OCI-LY3 (cell line): Measurements from ENCODE around the gene NUP62CL.

ENCODE experiments used
- CTCF ChIP-seq: fragments of 200-600, 300-600 bp; sonication (generic); IDR thresholded peaks from 2 replicates; pipeline ENCODE4 v1.5.1; 2014; ENCODE audit warnings: antibody characterized with exemption, low read length, low read depth
- EZH2phosphoT487 ChIP-seq: fragments of 200-600 bp; shearing (Covaris generic); IDR thresholded peaks from 2 replicates; pipeline ENCODE4 v1.6.1; 2018; ENCODE audit warnings: antibody characterized with exemption, mixed run types, low read depth

- TF ChIP-seq CTCF (no peak), EZH2phosphoT487 (no peak)
These were observed 70.3 kb downstream of the NUP62CL start for GRCh38 chrX:107135965-107136307.
